ENCODE measurements around the gene DAZAP1. TPM values are rescaled to one million over a fixed set of nuclear protein-coding genes. Genes with fewer than 3 reads are reported as not detected.

Gene DAZAP1
- total RNA-seq, 1 experiment from 2014 or later: 360 TPM

DNA sequence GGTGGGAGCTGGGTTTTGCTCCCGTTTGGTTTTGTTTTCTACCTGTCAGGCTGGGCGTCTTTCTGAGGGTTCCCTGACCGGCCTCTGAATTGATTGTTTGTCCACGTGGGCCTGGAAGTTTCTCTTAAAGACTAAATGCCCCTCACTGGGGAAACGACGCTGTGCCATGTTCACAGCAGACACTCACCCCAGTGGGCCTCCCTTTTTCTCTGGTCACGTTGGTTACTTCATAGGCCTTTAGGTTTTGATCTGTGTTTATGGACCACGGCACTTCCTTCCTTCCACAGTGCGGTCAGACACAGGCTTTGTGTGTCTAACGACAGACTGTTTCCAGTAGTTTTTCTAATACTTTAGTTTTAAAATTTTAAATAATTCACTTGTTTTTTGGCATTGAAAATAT is 43.8 kb upstream of the DAZAP1 start:
- H3K36me3 Mint-ChIP-seq: peaks cover 61% of the 10 kb centered on the region

DNA sequence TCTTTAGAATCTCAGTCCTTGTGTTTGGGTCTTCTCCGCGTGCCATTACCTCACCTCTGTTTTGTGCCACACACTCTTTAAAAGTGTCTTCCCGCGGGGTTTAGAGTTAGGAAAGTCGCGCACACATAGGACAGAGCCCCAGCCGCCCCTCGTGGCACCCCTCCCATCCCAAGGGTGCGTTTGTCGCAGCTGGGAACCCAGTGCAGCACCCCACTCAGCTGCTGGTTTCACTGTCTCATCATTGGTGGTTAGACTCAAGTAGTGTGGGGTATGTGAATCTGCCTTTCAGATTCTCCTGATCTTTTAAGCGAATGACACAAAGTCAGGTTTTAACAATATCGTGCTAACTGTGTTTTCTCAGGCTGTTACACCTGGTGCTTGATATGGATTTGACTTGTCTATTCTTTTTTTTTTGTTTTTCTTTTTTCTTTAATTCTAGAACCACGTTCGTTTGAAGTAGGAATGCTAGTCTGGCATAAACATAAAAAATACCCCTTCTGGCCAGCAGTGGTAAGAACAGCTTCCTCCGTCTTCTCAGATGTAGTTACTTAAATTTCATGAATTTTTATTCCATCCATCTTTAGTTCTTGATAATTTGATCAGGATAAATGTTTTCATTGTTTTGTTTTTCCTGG is 43.2 kb upstream of the DAZAP1 start:
- CTCF ChIA-PET: interaction anchor here (0.6 to 1.5 kb wide), 9 partner anchors 9 to 411 kb away, joined by 3 to 5 read pairs (median 3); a partner anchor contains a TSS
- H3K9me3 Mint-ChIP-seq: no peaks in the 10 kb centered on the region
- no peaks in the 10 kb centered on the region for H3K27me3 Mint-ChIP-seq (ENCODE audit: low read depth)
- peaks cover 55% of the 10 kb centered on the region for H3K36me3 Mint-ChIP-seq
- no peak overlapping the region for H3K4me3 Mint-ChIP-seq
- H3K4me1 Mint-ChIP-seq: peaks cover 7% of the 10 kb centered on the region; the same call in 1 of the 2 replicates
- ATAC-seq (no peak), DNase-seq (ENCODE audit: low spot score) (no peak)
- POLR2A ChIA-PET: no interaction called here
- H3K27ac Mint-ChIP-seq: no peak overlapping the region; the same call in 1 of the 2 replicates
- no peak for TF ChIP-seq ELF4 (CRISPR knock-in tag; IDR thresholded peaks at IDR 0.05; ENCODE audit: low read depth)
- TF ChIP-seq, protein P1, sequence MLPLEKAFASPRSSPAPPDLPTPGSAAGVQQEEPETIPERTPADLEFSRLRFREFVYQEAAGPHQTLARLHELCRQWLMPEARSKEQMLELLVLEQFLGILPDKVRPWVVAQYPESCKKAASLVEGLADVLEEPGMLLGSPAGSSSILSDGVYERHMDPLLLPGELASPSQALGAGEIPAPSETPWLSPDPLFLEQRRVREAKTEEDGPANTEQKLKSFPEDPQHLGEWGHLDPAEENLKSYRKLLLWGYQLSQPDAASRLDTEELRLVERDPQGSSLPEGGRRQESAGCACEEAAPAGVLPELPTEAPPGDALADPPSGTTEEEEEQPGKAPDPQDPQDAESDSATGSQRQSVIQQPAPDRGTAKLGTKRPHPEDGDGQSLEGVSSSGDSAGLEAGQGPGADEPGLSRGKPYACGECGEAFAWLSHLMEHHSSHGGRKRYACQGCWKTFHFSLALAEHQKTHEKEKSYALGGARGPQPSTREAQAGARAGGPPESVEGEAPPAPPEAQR (CRISPR knock-in tag; IDR thresholded peaks at IDR 0.05): no peak
- no peak for TF ChIP-seq MXD4 (CRISPR knock-in tag; IDR thresholded peaks at IDR 0.05; ENCODE audit: borderline replicate concordance)
- no peak for TF ChIP-seq ZNF232 (CRISPR knock-in tag; IDR thresholded peaks at IDR 0.05)
- TF ChIP-seq, protein P2, sequence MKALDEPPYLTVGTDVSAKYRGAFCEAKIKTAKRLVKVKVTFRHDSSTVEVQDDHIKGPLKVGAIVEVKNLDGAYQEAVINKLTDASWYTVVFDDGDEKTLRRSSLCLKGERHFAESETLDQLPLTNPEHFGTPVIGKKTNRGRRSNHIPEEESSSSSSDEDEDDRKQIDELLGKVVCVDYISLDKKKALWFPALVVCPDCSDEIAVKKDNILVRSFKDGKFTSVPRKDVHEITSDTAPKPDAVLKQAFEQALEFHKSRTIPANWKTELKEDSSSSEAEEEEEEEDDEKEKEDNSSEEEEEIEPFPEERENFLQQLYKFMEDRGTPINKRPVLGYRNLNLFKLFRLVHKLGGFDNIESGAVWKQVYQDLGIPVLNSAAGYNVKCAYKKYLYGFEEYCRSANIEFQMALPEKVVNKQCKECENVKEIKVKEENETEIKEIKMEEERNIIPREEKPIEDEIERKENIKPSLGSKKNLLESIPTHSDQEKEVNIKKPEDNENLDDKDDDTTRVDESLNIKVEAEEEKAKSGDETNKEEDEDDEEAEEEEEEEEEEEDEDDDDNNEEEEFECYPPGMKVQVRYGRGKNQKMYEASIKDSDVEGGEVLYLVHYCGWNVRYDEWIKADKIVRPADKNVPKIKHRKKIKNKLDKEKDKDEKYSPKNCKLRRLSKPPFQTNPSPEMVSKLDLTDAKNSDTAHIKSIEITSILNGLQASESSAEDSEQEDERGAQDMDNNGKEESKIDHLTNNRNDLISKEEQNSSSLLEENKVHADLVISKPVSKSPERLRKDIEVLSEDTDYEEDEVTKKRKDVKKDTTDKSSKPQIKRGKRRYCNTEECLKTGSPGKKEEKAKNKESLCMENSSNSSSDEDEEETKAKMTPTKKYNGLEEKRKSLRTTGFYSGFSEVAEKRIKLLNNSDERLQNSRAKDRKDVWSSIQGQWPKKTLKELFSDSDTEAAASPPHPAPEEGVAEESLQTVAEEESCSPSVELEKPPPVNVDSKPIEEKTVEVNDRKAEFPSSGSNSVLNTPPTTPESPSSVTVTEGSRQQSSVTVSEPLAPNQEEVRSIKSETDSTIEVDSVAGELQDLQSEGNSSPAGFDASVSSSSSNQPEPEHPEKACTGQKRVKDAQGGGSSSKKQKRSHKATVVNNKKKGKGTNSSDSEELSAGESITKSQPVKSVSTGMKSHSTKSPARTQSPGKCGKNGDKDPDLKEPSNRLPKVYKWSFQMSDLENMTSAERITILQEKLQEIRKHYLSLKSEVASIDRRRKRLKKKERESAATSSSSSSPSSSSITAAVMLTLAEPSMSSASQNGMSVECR (CRISPR knock-in tag; IDR thresholded peaks at IDR 0.05; ENCODE audit: borderline replicate concordance): no peak
- TF ChIP-seq, protein P3, sequence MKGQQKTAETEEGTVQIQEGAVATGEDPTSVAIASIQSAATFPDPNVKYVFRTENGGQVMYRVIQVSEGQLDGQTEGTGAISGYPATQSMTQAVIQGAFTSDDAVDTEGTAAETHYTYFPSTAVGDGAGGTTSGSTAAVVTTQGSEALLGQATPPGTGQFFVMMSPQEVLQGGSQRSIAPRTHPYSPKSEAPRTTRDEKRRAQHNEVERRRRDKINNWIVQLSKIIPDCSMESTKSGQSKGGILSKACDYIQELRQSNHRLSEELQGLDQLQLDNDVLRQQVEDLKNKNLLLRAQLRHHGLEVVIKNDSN (CRISPR knock-in tag; IDR thresholded peaks at IDR 0.05): no peak
- TF ChIP-seq, protein P4, sequence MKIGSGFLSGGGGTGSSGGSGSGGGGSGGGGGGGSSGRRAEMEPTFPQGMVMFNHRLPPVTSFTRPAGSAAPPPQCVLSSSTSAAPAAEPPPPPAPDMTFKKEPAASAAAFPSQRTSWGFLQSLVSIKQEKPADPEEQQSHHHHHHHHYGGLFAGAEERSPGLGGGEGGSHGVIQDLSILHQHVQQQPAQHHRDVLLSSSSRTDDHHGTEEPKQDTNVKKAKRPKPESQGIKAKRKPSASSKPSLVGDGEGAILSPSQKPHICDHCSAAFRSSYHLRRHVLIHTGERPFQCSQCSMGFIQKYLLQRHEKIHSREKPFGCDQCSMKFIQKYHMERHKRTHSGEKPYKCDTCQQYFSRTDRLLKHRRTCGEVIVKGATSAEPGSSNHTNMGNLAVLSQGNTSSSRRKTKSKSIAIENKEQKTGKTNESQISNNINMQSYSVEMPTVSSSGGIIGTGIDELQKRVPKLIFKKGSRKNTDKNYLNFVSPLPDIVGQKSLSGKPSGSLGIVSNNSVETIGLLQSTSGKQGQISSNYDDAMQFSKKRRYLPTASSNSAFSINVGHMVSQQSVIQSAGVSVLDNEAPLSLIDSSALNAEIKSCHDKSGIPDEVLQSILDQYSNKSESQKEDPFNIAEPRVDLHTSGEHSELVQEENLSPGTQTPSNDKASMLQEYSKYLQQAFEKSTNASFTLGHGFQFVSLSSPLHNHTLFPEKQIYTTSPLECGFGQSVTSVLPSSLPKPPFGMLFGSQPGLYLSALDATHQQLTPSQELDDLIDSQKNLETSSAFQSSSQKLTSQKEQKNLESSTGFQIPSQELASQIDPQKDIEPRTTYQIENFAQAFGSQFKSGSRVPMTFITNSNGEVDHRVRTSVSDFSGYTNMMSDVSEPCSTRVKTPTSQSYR (CRISPR knock-in tag; IDR thresholded peaks at IDR 0.05): no peak
- TF ChIP-seq, protein P5, sequence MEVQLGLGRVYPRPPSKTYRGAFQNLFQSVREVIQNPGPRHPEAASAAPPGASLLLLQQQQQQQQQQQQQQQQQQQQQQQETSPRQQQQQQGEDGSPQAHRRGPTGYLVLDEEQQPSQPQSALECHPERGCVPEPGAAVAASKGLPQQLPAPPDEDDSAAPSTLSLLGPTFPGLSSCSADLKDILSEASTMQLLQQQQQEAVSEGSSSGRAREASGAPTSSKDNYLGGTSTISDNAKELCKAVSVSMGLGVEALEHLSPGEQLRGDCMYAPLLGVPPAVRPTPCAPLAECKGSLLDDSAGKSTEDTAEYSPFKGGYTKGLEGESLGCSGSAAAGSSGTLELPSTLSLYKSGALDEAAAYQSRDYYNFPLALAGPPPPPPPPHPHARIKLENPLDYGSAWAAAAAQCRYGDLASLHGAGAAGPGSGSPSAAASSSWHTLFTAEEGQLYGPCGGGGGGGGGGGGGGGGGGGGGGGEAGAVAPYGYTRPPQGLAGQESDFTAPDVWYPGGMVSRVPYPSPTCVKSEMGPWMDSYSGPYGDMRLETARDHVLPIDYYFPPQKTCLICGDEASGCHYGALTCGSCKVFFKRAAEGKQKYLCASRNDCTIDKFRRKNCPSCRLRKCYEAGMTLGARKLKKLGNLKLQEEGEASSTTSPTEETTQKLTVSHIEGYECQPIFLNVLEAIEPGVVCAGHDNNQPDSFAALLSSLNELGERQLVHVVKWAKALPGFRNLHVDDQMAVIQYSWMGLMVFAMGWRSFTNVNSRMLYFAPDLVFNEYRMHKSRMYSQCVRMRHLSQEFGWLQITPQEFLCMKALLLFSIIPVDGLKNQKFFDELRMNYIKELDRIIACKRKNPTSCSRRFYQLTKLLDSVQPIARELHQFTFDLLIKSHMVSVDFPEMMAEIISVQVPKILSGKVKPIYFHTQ (CRISPR knock-in tag; IDR thresholded peaks at IDR 0.05): no peak

More for the DNA sequence above, 43.8 kb upstream of the DAZAP1 start:
- Mint-ChIP-seq H3K4me3 (no peak overlapping the region), H3K27me3 (ENCODE audit: low read depth) (no peaks in the 10 kb centered on the region), H3K9me3 (no peaks in the 10 kb centered on the region), H3K27ac (no peak overlapping the region), H3K4me1 (peaks cover 10% of the 10 kb centered on the region)
- CTCF ChIA-PET: interaction anchor here (1.2 to 1.5 kb wide), 2 partner anchors 9 to 48 kb away, joined by 3 read pairs; a partner anchor contains a TSS
- DNase-seq (ENCODE audit: low spot score): no peak
- TF ChIP-seq ZNF232 (CRISPR knock-in tag; IDR thresholded peaks at IDR 0.05): no peak
- TF ChIP-seq ZNF263 (CRISPR knock-in tag; IDR thresholded peaks at IDR 0.05; ENCODE audit: low read depth): no peak
- TF ChIP-seq, protein P6, sequence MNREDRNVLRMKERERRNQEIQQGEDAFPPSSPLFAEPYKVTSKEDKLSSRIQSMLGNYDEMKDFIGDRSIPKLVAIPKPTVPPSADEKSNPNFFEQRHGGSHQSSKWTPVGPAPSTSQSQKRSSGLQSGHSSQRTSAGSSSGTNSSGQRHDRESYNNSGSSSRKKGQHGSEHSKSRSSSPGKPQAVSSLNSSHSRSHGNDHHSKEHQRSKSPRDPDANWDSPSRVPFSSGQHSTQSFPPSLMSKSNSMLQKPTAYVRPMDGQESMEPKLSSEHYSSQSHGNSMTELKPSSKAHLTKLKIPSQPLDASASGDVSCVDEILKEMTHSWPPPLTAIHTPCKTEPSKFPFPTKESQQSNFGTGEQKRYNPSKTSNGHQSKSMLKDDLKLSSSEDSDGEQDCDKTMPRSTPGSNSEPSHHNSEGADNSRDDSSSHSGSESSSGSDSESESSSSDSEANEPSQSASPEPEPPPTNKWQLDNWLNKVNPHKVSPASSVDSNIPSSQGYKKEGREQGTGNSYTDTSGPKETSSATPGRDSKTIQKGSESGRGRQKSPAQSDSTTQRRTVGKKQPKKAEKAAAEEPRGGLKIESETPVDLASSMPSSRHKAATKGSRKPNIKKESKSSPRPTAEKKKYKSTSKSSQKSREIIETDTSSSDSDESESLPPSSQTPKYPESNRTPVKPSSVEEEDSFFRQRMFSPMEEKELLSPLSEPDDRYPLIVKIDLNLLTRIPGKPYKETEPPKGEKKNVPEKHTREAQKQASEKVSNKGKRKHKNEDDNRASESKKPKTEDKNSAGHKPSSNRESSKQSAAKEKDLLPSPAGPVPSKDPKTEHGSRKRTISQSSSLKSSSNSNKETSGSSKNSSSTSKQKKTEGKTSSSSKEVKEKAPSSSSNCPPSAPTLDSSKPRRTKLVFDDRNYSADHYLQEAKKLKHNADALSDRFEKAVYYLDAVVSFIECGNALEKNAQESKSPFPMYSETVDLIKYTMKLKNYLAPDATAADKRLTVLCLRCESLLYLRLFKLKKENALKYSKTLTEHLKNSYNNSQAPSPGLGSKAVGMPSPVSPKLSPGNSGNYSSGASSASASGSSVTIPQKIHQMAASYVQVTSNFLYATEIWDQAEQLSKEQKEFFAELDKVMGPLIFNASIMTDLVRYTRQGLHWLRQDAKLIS (CRISPR knock-in tag; IDR thresholded peaks at IDR 0.05; ENCODE audit: borderline replicate concordance): no peak
- no peak for TF ChIP-seq MYBL2 (CRISPR knock-in tag; IDR thresholded peaks at IDR 0.05)
- TF ChIP-seq, protein P7, sequence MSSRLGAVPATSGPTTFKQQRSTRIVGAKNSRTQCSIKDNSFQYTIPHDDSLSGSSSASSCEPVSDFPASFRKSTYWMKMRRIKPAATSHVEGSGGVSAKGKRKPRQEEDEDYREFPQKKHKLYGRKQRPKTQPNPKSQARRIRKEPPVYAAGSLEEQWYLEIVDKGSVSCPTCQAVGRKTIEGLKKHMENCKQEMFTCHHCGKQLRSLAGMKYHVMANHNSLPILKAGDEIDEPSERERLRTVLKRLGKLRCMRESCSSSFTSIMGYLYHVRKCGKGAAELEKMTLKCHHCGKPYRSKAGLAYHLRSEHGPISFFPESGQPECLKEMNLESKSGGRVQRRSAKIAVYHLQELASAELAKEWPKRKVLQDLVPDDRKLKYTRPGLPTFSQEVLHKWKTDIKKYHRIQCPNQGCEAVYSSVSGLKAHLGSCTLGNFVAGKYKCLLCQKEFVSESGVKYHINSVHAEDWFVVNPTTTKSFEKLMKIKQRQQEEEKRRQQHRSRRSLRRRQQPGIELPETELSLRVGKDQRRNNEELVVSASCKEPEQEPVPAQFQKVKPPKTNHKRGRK (CRISPR knock-in tag; IDR thresholded peaks at IDR 0.05; ENCODE audit: borderline replicate concordance): no peak
- no peak for TF ChIP-seq CREM (CRISPR knock-in tag; IDR thresholded peaks at IDR 0.05)
- no peak for TF ChIP-seq ZBTB21 (CRISPR knock-in tag; IDR thresholded peaks at IDR 0.05; ENCODE audit: borderline replicate concordance)
- ATAC-seq: no peak
- POLR2A ChIA-PET: no interaction called here
